Activated T-cell treated with anti-CD3 and anti-CD28 coated beads, Interleukin-2, amount 50 U/mL, for 1 hour (primary cell): ENCODE results near the gene APOBEC3A.
A peak's percentile ranks its signal among the peaks of the same experiment; 100 is the strongest.

Source experiments
- DNase-seq: peaks from one replicate; pipeline ENCODE4 v3.0.0-alpha.2; 2020

Gene APOBEC3A

DNA sequence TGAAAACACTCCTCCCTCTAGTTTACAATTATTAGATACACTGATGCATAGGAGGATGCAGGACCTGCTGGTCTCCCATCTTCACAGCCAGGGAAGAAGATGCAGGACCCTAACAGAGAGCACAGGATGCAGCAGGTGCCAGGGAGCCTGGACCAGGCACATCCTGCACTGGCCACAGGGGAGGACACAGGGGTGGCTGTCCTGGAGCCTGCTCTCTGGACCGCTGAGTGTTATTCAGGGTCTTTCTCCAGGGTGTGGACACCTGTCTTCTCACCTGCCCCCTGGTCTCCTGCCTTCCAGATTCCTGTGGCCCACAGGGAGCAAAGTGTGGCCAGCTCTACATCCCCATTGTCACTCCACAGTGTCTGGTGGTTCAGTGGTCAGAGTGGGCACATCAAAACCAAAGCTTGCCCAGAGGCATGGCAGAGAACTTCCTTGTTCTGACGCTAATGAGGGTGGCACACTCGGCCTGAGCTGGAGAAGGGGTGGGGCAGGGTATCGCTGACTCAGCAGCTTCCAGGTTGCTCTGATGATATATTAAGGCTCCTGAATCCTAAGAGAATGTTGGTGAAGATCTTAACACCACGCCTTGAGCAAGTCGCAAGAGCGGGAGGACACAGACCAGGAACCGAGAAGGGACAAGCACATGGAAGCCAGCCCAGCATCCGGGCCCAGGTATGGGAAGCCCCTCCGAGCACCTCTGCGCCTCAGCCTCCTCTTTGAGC, at the start of gene APOBEC3A:
APOBEC3A (plus strand) TSS at position 564 of the 725 bp plus-strand sequence; CDS start at position 647, 83 bp downstream.
- no peak for DNase-seq

- no peak for DNase-seq
Measured at GRCh38 chr22:38907767-38908166, 49.6 kb upstream of the APOBEC3A start.

- no peak for DNase-seq
Measured at GRCh38 chr22:38911434-38911833, 46.0 kb upstream of the APOBEC3A start.

DNA sequence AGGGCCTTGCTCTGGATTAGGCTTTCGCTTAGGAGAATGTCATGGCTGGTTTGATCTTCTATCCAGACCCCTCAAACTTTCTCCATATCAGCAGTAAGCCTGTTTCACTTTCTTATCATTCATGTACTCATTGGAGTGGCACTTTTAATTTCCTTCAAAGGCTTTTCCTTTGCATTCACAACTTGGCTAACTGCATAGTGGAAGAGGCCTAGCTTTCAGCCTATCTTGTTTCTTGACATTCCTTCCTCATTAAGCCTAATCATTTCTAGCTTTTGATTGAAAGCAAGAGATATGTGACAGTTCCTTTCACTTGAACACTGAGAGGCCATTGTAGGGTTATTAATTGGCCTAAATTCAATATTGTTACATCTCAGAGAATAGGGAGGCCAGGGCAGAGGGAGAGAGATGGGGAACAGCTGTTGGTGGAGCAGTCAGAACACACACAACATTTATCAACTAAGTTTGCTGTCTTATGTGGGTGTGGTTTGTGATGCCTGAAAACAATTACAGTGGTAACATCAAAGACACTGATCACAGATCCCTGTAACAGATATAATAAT, 37.7 kb upstream of the APOBEC3A start:
- no peak for DNase-seq

DNA sequence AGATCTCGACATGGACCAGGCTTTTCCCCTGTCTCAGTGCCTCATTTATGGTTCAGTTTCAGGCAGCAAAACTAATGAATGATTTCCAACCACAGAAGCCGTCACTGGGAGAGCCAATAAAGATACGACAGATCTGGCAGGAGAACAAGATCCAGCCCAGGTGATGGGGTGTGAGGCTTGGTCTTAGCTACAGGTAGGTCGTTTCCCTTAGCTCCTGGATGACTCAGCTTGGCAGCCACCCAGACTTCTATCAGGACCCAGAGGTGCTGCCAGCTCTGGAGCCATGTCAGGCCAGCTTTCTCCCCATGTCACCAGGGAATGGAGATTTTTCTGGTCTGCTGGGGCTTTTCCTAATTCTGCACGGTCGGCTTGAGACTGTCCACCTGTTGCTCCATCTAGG, 36.3 kb upstream of the APOBEC3A start:
- no peak for DNase-seq

DNA sequence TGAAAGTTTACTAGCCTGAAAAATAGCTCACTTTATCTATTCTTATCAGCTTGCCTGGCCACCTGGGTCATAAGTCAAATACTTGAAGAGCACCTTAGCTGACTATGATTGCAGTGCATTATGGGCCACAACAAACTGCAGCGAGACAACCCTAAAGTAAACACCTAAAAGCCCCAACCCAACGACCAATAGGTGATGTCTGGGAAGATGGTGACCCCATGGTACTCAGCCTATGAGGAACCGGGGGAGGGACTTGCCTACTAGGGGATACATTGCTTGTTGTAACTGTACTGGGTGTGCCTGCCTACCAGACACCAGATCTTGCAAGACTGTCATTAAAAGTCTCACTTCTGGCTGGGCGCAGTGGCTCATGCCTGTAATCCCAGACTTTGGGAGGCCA, 35.6 kb upstream of the APOBEC3A start:
- no peak for DNase-seq

DNA sequence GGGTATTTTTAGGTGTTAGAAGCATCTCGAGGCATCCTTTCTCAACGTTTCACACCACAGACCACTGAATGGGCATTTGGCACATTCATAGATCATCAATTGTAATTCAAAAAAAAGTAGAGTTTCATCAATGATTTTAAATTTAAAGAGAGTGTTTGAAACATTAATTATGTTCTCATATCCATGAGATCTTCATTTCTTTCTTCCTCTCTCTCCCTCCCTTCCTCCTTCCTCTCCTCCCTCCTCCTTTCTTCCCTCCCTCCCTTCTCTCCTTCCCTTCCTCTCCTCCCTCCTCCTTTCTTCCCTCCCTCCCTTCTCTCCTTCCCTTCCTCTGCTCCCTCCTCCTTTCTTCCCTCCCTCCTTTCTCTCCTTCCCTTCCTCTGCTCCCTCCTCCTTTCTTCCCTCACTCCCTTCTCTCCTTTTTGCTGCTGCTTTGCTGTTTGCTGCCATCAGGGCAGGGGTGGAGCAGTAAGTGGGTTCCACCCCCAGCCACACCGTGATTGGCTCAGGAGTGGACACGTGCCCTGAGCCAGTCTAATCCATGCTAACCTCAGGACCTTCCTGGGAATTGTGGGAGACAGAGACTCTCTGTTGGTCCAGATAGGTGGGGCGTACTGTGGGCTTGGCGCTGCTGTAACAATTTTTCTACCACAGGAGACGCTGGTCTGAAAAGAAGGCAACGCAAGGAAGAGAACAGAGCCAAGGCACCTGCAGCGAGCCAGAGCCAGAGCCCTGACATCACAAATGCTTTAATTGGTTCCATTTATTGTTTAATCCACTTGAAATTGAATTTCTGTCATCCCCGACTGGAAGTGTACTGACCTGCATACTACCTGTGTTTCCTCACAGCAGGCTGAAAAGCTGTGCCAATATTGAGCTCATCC, 33.7 kb upstream of the APOBEC3A start:
- DNase-seq, result no peak

DNA sequence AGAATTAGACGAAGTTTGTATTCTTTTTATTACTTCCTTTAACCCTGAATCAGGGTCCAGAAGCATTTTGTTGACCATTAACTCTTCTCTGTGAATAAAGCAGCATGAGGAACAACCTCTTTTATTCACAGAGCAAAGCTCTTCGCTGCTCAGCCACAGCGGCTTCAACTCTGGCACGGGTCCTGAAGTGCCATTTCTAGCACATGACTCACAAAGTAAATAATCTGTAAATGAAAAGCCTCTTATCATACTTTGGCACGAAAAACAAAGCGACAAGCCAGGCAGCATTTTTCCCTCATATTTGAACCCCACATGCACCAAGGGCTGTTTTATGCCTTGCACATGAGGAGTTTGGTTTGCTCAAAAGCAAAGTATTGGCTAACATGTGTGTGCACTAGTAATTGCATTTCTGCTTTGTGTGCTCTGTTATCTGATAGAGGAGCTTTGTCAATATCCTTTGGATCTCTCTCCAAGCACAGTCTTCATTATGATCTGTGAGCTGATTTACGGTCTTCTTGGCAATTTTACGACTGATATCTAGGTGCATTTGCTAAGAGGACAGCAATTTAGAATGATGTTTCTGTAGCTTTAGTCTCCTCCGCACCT, 33.0 kb upstream of the APOBEC3A start:
- DNase-seq, result no peak

DNA sequence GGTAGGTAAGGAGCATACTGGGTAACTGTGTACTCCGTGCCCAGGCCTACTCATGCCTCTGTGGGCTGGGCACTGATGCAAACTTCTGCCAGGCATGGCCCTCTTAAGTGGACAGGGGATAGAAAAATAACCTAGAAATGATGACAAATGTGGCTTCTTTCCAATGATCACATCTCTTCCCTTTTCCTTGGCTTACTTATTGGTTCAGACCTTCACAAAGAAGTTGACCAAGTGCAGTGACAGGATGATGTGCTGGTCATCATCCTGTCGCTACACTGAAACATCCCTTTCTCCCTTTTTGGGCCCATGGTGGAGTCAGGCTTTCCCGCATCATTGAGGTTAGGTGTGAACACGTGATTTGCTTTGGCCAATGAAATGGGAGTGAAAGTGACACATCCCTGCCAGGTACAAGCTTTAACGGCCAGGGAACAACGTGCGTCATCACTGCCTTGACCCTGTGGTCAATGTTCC, 31.8 kb upstream of the APOBEC3A start:
- DNase-seq, result no peak

DNA sequence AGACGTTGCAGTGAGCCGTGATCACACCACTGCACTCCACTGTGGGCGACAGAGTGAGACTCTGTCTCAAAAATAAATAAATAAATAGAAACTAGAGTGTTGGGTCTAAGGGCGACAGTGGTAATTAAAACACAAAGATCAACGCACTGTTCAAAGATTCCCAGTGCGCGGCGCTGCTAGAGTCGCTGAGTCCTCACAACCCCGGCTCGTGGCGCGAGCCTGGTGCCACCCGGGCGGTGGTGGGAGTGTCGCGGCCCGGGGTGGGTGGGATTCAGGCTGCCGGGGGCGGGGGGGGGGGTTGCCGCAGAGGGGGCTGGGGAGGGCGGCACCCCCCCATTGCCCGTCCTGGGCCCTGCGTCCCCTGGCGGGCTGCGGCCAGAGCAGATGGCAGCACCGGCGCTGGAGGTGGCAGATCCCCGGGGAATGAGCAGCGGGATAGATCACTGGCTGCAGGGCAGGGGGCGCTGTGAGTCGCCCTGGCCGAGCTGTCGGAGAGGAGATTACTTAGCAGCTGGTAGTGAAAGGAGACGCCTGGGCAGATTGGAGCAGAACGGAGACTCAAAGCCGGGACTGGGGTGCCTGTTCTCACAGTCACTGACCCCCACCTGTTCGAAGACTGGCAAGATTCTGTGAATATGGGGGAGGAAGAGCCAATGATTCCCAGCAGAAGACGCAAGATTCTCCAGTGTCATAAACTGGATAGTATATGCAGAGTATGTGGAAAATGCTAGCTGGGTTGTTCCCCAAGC, 30.2 kb upstream of the APOBEC3A start:
- peak; percentile 45 for DNase-seq

DNA sequence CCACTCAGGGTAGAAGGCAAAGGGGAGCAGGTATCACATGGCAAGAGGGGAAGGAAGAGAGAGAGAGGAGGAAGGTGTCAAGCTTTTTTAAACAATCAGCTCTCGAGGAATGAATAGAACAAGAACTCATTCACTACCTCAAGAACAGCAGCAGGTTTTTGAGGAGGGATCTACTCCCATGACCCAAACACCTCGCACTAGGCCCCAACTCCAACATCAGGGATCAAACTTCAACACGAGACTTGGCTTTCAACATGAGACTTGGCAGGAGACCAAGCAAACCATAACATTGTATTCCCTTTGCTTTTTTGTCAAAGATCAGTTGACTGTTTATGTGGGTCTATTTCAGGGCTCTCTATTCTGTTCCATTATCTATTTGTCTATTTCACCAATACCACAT, 26.9 kb upstream of the APOBEC3A start:
- DNase-seq, result no peak

DNA sequence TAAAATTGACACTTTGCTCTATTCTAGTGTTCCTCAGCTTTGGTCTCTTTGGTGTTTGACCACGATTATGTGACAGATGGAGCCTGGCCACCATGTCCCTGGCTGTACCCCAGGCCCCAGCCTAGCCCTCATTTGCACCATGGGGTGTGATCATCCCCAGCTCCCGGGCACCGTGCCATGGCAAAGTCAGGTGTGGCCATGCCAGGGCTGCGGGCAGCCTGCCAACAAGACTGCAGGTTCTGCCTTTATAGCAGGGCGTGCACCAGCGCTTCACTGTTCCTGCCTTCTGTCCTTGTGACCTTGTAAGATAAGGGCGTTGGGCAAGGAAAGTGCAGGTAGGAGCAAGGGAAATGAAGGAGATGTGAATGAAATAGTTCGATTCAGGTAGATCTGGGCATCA, 22.4 kb upstream of the APOBEC3A start:
- no peak for DNase-seq

GRCh38 chr22:38935616-38936015, 21.8 kb upstream of the APOBEC3A start:
- DNase-seq, result no peak

DNA sequence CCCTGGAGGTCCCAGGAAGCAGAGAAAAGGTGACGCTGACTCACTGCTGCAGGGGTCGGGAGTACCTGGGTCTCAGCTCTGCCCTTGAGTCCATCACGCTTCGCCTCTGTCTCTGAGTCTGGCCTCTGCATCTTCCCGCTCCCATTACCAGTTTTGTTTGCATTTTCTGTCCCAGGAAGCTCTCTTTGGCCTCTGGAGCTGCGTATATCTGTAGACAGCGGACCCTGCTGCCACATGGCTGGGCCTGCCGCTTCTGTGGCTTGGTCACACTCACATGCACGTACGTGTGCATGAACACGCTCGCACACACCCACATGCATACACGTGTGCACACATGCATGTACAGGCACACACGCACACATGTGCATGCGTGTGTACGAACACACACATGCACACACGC, 20.8 kb upstream of the APOBEC3A start:
- DNase-seq, result no peak

DNA sequence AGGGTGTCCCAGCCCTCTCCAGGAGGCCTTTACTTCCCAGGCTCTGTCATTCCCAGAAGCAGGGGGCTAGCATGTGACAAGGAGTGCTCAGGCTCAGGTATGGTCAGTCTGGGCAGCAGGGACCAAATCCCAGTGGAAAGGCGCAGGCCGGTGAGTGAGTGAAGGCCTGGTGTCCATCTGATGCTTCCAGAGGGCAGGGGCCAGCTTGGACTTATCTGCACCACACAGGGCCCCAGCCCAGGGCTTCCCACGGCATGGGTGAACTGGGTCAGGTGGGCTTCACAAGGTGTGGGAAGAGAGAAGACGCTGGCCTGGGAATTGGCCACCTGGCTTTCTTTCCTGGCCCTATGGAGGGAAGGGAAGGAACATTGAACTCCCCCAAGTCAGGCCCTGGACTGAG, 20.4 kb upstream of the APOBEC3A start:
- no peak for DNase-seq

- no peak for DNase-seq
Measured at GRCh38 chr22:38937541-38937940, 19.9 kb upstream of the APOBEC3A start.

GRCh38 chr22:38938221-38938620, 19.2 kb upstream of the APOBEC3A start:
- peak; percentile 5 for DNase-seq

DNA sequence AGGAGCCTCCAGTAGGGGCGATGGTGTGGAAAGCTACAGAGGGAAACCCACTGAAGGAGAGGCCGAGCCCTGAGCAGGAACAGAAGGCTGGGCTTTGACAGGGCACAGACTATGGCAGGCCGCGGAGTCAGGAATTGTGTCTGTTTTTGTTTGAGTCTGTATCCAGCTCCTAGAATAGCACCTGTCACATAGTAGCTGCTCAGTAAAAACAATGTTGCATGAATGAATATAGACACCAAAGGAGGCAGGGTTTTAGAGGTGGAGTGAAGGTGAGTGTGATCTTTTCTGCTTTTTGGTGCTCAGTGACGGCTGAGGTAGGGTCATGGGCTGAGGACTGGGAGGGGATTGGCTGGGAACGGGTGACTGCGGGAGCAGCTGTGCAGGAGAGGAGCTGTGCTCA, 18.5 kb upstream of the APOBEC3A start:
- DNase-seq, result no peak

DNA sequence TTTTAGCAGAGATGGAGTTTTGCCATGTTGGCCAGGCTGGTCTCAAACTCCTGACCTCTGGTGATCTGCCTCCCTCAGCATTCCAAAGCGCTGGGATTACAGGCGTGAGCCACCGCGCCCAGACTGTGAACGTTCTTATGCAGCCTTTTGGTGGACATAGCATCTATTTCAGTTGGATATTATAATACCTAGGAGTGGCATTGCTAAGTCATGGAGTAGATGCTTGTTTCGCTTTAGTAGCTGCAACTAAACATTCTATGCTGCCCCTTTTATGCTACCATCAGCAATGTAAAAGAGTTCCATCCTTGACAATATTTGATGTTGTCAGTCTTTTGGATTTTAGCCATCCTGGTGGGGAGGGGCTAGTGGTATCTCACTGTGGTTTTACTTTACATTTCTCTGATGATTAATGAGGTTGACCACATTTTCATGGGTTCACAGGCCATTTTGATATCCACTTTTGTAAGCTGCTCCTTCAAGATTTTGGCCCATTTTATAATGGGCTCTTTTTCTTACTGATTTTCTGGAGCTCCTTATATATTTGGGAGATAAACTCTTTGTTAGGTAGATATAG, 16.5 kb upstream of the APOBEC3A start:
- no peak for DNase-seq

GRCh38 chr22:38941488-38941987, 15.9 kb upstream of the APOBEC3A start:
- peak; percentile 16 for DNase-seq

GRCh38 chr22:38942702-38943101, 14.7 kb upstream of the APOBEC3A start:
- DNase-seq, result peak; percentile 8

- DNase-seq, result peak; percentile 8
Measured at GRCh38 chr22:38943201-38943600, 14.2 kb upstream of the APOBEC3A start.
